Activated naive CD8-positive, alpha-beta T cell treated with anti-CD3 and anti-CD28 coated beads, Interleukin-2, amount 50 U/mL, for 16 hours (primary cell): ENCODE results near the gene NEDD1.

Experiments
- DNase-seq: peaks from one replicate; pipeline ENCODE4 v3.0.0-alpha.2; 2020; ENCODE audit warnings: low read depth, low spot score

The NEDD1 gene, protein sequence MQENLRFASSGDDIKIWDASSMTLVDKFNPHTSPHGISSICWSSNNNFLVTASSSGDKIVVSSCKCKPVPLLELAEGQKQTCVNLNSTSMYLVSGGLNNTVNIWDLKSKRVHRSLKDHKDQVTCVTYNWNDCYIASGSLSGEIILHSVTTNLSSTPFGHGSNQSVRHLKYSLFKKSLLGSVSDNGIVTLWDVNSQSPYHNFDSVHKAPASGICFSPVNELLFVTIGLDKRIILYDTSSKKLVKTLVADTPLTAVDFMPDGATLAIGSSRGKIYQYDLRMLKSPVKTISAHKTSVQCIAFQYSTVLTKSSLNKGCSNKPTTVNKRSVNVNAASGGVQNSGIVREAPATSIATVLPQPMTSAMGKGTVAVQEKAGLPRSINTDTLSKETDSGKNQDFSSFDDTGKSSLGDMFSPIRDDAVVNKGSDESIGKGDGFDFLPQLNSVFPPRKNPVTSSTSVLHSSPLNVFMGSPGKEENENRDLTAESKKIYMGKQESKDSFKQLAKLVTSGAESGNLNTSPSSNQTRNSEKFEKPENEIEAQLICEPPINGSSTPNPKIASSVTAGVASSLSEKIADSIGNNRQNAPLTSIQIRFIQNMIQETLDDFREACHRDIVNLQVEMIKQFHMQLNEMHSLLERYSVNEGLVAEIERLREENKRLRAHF

DNA sequence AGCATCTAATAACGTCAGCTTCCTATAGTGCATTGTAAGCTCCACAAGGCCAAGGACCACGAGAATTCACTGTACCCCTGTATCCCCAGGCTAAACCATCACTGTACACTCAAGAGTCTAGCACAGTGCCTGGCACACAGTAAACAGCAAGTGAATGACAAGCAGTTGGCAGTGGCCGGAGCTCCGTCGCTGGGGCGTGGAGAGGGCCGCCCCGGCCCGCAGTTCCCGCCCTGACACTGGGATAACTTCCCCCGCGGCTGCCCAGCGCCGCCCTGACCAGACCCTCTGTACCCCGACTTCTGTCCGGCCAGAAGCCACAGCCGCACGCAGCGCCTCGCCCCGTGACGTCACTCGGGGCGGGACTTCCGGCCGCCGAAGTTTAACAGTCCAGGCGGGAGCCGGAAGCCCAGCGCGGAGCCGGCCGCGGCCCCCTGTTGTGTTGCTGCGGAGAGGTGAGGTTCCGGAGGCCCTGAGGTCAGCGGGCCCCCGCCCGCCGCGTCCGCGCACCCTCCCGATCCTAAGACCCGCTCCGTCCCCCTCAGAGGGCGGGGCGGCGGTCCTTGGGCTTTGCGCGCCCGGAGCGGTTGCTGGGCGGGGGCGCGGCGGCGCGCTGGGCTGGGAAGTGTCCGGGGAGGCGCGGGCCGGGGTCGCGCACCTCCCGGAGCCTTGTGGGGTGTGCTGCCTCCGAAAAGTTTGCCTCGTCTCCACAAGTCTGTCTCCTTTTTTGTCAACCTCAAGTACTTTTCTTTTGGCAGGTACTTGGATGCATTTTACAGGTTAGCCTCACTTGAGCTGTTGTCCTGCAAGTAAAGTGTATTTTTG is at the start of gene NEDD1:
Gene NEDD1 (plus strand): TSS at position 409 of the 822 bp plus-strand sequence. CDS start 2,503 bp downstream, outside the sequence.
- DNase-seq = peak; percentile 62

DNA sequence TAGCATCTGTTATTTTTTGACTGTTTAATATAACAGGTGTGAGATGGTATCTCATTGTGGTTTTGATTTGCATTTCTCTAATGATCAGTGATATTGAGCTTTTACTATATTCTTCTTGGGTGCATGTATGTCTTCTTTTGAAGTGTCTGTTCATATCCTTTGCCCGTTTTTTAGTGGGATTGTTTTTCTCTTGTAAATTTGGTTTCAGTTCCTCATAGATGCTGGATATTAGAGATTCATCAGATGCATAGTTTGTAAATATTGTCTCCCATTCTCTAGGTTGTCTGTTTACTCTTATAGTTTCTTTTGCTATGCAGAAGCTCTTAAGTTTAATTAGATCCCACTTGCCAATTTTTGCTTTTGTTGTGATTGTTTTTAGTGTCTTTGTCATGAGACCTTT is 48.9 kb upstream of the NEDD1 start:
- DNase-seq = no peak

DNA sequence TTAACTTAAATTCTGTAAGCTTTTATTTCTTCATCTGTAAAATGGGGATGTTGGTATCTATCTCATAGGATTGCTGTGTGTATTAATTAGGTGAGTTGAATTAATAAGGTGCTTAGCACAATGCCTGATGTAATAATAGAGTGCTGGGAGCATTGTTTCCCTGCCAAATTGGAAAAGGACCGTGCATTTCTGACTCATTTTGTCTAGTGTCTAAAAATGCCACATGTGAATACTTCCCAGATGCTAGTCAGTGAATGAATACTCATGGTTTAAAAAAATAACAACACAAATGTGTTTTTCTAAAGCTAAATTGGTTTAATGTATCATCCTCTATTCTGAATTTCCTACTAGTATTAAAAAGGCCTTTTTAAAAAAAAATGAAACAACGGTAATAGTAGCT is 45.4 kb upstream of the NEDD1 start:
- no peak for DNase-seq

DNA sequence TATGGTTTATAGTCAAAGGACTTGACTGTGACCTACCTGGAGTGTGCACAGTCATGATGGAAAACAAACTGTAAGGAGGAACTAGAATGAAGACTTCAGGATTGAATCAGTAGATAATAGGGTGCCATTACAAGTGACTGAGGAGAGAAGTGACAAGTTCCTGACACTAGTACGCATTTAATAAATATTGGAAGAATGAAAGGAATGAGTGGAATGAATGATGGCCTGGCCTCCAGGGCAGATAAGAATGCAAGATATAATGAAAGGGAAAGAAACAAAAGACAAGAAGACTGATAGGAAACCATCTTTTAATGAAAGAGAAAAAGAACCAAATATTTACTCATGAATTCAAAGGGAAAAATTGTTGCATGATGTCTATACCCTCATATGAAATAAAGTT is 44.7 kb upstream of the NEDD1 start:
- no peak for DNase-seq

DNA sequence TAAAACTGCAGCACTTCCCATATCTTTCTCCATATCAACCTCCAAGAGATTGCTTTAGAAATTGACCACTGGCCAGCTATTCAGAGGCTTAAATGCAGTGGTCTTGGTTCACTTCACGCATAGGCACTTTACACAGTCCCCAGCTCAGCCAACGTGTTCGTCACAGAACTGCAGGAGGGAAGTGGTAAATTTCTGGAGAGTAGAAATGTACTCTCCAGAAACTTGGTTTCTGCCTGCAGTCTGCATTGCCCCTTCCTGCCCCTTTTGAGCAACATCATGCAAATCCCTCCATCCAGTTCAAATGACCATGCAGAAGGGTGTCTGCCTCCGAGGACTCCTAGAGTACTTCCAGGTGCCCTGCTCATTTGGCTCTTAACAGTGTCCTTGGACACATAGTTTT is 42.7 kb upstream of the NEDD1 start:
- no peak for DNase-seq

DNA sequence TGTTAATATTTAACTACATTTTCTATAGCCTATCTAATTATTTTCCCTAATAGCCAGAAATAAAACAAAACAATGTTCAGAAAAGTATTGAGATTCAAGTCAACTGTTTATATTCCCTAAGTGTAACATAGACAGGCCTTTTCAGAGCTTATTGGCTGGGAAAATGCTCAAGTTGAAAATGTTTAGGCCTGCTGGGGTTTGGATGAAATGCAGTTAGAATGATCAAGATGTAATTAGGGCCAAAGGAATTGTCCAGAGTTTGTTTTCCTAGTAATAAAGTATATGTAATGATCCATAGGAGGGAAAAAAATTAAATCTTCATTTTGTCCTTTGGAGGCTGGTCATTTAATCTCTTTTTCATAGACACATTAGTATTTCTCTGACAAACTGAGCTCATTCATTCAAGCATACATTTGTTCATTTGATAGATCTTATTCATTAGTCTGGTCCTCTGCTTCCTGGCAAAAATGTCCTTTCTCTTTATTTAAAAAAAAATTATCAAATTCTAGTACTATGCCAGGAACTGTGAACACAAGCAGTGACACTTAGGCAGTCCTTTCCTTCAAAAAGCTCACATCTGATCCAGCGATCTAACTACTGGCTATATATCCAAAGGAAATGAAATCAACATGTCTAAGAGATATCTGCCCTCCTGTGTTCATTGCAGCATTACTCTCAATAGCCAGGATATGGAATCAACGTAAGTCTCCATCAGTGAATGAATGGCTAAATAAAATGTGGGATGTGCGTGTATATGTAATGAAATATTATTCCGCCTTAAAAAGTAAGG is 40.1 kb upstream of the NEDD1 start:
- no peak for DNase-seq

DNA sequence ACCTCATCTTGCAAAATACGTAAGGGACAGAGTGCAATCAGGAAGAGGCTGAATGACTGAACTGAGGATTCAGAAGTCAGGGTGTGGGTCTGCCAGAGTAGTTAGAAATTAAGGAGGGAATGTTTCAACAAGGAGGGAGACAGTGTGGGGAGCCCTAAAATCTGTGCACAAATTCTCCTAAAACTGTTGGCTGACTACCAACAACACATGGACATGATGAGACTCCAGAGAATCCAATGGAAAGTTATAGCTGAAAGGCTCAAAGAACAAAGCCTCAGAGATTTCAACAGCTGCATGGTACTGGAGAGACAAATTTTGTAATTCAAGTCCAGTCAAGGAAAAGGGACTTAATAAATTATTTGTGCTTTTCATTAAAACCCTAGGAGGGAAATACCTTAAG is 36.1 kb upstream of the NEDD1 start:
- no peak for DNase-seq

DNA sequence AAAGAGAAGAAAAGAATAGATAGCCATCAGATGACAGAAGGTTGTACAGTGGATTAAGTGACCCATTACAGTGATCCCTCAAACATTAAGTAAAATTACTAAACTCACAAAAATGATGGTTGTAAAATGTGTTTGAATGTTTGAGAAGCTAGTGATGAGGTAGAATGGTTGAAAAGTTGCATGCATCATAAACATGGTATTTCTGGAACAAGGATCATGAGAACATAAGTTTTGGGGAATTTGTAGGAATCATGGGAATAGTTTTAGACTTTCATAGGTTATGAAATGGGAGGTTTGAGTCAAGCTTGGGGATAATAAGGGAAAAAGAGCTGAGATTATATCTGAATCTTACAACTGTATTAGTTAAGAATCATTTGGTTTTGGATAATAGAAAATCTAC is 34.1 kb upstream of the NEDD1 start:
- DNase-seq = no peak

DNA sequence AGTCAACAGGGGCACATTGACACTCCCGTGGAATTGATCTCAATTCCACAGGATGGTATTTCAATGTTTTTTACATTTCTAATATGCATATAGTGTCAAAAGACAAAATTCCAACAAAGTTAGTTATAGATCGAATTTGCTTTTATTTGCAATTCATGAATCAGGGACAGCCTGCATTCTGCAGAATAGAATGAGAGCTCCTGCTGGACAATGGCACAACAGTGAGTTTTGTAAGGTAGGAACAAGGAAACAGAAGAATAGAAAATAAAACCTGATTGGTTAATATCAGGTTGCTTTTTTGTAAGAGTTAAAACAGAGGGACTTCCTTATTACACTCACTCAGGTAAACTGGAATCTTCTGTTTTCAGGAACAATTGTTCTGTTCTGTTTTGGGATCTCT is 32.8 kb upstream of the NEDD1 start:
- no peak for DNase-seq

DNA sequence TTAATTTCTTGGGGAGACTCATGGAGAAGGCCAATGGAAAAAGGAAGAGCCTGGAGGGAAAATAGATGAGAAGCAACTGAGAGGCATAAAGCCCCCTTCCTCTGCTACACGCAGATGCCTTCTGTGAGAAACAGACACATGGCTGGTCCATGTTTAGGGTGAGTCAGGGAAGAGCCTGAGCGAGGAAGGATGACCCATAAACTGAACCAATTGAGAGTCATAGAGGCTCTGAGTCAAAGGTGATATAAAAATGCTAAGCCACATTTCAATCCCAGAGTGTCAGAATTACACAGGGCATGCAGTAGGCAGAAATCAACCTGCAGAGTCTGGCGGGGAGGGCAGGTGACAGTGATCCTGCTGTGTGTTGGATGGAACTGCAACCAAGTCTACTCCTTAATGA is 30.1 kb upstream of the NEDD1 start:
- DNase-seq = no peak

DNA sequence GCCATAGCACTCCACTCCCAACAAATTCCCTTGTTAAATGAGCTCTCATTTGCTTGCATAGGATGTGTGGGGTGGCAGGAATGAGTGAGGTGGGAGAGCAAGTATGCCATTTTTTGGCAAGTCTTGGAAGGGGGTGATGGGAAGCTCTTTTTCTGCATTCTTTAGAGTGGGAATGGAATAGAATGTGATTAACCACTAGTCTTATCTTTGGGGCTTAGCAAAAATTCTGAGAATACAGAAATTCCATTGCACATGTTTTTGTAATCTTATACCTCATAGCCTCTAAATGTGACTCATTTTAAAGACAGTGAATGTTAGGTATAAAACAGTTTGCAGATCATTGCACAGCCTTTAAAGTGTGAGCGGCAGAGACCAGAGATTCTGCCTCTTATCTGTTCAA is 28.4 kb upstream of the NEDD1 start:
- DNase-seq = no peak

DNA sequence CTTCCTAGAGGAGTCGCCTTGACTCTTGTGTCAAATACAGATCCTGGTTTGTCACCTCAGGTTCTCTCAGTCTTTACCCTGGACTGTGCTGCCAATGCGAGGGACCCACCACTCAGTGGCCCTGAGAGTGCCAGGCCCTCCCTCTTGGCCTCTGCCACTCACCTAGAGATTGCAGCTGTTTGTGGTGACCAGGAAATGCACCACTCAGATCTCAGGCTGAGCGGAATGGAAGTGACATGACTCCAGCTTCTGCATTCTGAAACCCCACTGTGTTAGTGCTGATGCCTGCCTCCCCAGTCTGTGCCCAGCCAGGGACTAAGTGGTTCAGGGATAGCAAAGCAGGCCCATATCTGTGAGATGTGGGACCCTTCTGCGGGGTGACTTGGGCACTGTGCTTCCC is 27.8 kb upstream of the NEDD1 start:
- no peak for DNase-seq

DNA sequence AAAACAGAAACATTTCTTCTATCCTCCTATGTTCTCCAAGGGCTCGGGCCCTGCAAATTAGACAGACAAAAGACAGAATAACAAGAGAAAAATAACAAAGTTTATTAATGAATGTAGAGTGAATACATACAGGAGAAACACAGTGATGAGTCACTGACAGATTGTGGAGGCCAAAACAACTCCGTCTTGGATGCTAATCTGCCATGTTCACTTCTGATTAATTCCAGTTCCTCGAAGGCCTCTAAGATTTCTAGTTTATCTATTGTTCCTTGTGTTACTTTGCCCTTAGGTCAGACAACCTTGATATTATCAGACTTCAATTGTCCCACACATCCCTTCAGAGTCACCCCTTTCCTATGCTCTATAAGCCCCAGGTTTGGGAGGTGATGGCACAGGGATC is 26.8 kb upstream of the NEDD1 start:
- DNase-seq = no peak

DNA sequence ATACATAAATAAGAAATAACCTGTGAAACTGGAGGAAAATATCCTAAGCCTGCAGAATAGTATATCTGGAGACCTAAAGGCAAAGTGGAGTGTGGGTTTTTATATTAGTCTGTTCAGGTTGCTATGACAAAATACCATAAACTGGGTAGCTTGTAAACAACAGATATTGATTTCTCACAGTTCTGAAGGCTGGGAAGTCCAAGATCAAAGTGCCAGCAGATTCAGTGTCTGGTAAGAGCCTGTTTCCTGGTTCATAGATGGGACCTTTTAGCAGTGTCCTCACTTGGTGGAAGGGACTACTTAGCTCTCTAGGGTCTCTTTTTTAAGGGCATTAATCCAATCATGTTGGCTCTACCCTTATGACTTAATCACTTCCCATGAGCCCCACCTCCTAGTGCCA is 25.4 kb upstream of the NEDD1 start:
- DNase-seq = no peak

DNA sequence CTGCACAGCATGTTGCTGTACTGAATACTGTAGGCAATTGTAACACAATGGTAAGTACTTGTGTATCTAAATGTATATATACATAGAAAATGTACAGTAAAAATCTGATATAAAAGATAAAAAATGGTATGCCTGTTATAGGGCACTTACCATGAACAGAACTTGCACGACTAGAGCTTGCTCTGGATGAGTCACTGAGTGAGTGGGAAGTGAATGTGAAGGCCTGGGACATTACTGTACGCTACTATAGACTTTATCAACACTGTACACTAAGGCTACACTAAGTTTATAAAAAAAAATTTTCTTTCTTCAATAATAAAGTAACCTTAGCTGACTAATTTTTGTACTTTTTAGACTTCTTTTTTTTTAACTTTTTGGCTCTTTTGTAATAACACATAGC is 24.2 kb upstream of the NEDD1 start:
- no peak for DNase-seq

DNA sequence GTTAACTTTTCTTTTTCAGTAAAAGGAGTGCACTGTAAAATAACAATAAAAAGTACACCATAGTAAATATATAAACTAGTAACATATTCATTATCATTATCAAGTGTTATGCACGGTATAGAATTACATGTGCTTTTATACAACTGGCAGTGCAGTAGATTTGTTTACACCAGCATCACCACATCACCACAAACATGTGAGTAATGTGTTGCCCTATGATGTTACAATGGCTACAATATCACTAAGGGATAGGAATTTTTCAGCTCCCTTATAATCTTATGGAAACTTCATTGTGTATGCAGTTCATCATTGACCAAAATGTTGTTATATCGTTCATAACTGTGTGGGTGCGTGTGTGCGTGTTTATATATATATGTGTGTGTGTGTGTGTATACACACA is 23.5 kb upstream of the NEDD1 start:
- no peak for DNase-seq

DNA sequence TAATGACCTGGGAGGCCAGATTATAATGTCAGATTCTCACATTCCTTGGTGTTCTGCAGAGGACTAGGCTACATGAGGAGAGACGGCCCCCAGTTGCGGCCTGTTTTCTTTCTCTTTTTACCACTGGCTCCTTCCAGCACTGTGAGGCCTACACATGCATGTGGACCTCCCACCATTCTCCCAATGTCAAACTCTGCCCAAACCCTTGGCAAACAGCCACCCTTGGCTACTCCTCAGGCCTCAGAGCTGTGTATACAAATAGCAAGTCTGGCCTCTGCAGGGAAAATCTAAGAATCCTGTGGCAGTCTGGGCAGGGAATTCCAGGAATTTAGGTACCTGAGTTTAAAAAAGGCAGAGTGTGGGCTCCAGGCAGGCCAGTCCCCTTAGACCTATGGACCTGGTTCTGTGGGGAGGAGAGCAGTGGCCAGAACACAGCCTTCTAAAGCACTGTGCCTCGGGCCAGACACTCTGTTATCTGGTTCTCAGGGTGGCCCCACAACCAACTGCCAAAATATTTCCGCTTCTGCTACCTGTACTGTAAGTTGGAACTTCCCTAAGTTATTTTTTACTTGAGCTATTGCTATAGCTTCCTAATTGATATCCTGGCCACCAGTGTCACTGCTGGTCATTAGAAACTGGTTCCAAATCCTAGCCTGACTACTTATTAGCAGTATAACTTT is 19.9 kb upstream of the NEDD1 start:
- no peak for DNase-seq

DNA sequence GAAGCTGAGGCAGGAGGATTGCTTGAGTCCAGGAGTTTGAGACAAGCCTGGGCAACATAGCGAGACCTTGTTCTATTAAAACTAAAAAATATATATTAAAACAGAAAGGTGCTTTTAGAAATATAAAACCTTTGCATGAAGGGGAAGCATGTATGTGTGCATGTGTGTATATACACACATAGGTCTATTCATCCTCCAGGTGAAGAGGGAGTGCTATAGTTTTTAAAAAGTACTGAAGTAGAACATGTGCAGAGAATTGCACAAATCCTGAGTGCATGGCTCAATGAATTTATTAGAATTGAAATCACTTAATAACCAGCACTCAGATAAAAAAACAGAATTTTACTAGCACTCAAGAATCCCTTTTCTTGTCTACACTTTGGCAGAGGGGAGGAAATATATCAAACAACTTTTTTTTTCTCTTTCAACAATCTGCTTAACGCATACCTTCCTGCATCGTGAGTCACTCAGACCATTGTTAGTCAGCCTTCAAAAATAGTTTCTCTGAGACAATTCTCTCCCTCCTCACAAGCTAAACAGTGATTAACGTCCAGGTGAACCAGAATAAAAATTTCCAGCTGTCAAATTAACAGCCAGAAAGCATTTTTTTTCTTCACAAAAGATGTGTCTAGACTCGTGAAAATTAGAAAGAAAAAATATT is 17.7 kb upstream of the NEDD1 start:
- DNase-seq = no peak

DNA sequence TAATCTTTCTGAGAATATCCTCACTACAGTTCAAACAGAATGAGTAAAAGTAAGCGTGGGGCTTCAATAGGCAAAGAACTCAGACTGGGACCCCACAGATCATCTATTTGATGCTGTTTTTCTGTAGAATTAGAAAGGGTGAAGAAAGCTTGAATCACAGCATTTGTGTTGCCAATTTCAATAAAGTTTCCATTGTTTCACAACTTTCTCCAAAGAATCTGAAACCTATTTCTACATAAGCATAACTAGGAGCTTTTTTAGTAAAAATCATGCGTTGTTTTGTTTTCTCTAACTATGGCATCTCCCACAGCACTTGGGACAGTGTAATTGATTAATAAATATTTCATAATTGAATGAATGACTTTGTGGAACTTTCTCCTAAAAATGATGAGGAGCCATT is 16.7 kb upstream of the NEDD1 start:
- DNase-seq = no peak

DNA sequence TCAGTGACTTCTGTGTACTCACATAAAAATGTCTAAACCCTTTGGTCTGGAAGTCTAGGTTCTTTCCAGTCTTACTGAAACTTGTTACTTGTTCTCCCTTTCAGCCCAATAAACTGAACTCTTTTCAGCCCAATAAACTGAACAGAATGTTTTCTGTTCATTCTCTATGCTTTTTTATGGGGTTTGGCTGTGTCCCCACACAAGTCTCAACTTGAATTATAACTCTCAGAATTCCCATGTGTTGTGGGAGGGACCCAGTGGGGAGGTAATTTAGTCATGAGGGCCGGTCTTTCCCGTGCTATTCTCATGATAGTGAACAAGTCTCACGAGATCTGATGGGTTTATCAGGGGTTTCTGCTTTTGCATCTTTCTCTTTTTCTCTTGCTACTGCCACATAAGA is 15.0 kb upstream of the NEDD1 start:
- DNase-seq = no peak

DNA sequence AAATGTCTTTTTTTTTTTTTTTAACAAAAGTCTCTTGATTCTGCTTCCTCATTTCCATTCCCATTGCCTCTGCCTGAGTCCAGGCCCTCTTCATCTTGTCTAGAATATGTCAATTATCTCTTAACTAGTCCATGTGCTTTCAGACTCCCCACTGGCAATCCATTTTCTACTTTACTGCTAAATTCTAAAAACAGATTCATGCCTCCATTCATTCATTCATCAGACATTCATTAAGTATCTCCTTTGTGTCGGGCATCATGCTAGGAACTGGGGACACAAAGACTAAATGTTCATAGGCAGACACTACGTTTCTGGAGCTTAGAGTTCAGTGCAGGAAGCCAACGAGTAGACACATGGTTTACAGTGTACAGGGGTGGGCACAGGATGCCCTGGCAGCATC is 9.6 kb upstream of the NEDD1 start:
- DNase-seq = no peak
